Measurements from ENCODE around the gene VAV1. TPM values are rescaled to one million over a fixed set of nuclear protein-coding genes. Genes with fewer than 3 reads are reported as not detected.

Gene VAV1
- total and polyA plus RNA-seq, 2 of the 13 experiments (the other 11 are each of a cell fraction or from before 2014, with no cell fraction given): not detected

DNA sequence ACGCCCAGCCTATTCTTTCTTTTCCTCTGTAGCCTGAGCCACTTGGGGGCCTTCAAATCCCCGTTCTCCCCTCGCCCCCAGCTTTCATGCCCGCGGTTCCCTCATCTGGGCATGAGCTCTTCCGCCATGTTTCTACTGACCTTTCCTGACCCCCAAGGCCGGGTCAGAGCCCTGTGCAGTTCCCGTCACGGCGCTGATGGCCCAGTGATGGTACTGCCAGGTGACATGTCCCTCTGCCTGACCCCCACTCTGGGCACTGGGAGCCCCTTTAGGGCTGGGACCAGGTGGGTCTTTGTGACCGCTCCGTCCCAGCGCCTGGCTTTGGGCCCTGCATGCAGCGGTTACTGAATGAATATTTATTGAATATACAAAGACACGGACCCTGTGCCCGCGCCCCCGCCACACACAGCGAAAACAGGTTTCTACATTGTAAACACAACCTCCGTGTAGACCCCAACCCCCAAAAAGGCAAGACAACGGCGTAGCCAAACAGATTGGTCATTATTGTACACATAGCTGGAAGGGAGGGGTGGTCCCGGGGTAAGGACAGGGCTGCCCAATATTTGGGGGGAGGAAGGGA lies 42.8 kb upstream of the VAV1 start (continued):
- TF ChIP-seq, protein P1, sequence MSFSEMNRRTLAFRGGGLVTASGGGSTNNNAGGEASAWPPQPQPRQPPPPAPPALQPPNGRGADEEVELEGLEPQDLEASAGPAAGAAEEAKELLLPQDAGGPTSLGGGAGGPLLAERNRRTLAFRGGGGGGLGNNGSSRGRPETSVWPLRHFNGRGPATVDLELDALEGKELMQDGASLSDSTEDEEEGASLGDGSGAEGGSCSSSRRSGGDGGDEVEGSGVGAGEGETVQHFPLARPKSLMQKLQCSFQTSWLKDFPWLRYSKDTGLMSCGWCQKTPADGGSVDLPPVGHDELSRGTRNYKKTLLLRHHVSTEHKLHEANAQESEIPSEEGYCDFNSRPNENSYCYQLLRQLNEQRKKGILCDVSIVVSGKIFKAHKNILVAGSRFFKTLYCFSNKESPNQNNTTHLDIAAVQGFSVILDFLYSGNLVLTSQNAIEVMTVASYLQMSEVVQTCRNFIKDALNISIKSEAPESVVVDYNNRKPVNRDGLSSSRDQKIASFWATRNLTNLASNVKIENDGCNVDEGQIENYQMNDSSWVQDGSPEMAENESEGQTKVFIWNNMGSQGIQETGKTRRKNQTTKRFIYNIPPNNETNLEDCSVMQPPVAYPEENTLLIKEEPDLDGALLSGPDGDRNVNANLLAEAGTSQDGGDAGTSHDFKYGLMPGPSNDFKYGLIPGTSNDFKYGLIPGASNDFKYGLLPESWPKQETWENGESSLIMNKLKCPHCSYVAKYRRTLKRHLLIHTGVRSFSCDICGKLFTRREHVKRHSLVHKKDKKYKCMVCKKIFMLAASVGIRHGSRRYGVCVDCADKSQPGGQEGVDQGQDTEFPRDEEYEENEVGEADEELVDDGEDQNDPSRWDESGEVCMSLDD (CRISPR knock-in tag; IDR thresholded peaks at IDR 0.05; ENCODE audit: borderline replicate concordance): no peak
- TF ChIP-seq KLF12 (CRISPR knock-in tag; IDR thresholded peaks at IDR 0.05; ENCODE audit: borderline replicate concordance) (no peak), ZBTB38 (CRISPR knock-in tag; IDR thresholded peaks at IDR 0.05) (peak; percentile 97), RBM22 (optimal IDR thresholded peaks at IDR 0.05; ENCODE audit: low read length) (peak; percentile 83), RAD21 (CRISPR knock-in tag; IDR thresholded peaks at IDR 0.05) (no peak), PHF20 (CRISPR knock-in tag; IDR thresholded peaks at IDR 0.05) (0 out of 2 replicates have a peak, but pooled peaks have one; percentile 1), ZNF619 (CRISPR knock-in tag; IDR thresholded peaks at IDR 0.05) (peak; percentile 33; the same call in 1 of the 2 replicates), CHD4 (IDR thresholded peaks at IDR 0.05; ENCODE audit: borderline replicate concordance, low read length) (peak; percentile 87), KDM5A (IDR thresholded peaks at IDR 0.05; ENCODE audit: borderline replicate concordance, low read length) (0 out of 2 replicates have a peak, but pooled peaks have one; percentile 22), ZNF558 (CRISPR knock-in tag; IDR thresholded peaks at IDR 0.05; ENCODE audit: borderline replicate concordance) (0 out of 2 replicates have a peak, but pooled peaks have one; percentile 66), SIN3B (IDR thresholded peaks at IDR 0.05; ENCODE audit: low read length) (no peak), ZNF607 (CRISPR knock-in tag; IDR thresholded peaks at IDR 0.05; ENCODE audit: borderline replicate concordance) (0 out of 2 replicates have a peak, but pooled peaks have one; percentile 51), LCORL (IDR thresholded peaks at IDR 0.05) (no peak), LCORL (CRISPR knock-in tag; IDR thresholded peaks at IDR 0.05) (peak; percentile 84; the same call in 1 of the 2 replicates), PHF21A (CRISPR knock-in tag; IDR thresholded peaks at IDR 0.05) (peak; percentile 25; the same call in 1 of the 2 replicates), HOXA5 (CRISPR knock-in tag; IDR thresholded peaks at IDR 0.05) (0 out of 2 replicates have a peak, but pooled peaks have one; percentile 8)
- TF ChIP-seq, protein P2, sequence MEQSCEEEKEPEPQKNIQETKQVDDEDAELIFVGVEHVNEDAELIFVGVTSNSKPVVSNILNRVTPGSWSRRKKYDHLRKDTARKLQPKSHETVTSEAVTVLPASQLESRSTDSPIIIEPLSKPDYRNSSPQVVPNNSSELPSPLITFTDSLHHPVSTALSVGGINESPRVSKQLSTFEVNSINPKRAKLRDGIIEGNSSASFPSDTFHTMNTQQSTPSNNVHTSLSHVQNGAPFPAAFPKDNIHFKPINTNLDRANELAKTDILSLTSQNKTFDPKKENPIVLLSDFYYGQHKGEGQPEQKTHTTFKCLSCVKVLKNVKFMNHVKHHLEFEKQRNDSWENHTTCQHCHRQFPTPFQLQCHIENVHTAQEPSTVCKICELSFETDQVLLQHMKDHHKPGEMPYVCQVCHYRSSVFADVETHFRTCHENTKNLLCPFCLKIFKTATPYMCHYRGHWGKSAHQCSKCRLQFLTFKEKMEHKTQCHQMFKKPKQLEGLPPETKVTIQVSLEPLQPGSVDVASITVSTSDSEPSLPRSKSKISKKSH (CRISPR knock-in tag; IDR thresholded peaks at IDR 0.05; ENCODE audit: borderline replicate concordance): peak; percentile 80; the same call in 1 of the 2 replicates
- TF ChIP-seq, protein P3, sequence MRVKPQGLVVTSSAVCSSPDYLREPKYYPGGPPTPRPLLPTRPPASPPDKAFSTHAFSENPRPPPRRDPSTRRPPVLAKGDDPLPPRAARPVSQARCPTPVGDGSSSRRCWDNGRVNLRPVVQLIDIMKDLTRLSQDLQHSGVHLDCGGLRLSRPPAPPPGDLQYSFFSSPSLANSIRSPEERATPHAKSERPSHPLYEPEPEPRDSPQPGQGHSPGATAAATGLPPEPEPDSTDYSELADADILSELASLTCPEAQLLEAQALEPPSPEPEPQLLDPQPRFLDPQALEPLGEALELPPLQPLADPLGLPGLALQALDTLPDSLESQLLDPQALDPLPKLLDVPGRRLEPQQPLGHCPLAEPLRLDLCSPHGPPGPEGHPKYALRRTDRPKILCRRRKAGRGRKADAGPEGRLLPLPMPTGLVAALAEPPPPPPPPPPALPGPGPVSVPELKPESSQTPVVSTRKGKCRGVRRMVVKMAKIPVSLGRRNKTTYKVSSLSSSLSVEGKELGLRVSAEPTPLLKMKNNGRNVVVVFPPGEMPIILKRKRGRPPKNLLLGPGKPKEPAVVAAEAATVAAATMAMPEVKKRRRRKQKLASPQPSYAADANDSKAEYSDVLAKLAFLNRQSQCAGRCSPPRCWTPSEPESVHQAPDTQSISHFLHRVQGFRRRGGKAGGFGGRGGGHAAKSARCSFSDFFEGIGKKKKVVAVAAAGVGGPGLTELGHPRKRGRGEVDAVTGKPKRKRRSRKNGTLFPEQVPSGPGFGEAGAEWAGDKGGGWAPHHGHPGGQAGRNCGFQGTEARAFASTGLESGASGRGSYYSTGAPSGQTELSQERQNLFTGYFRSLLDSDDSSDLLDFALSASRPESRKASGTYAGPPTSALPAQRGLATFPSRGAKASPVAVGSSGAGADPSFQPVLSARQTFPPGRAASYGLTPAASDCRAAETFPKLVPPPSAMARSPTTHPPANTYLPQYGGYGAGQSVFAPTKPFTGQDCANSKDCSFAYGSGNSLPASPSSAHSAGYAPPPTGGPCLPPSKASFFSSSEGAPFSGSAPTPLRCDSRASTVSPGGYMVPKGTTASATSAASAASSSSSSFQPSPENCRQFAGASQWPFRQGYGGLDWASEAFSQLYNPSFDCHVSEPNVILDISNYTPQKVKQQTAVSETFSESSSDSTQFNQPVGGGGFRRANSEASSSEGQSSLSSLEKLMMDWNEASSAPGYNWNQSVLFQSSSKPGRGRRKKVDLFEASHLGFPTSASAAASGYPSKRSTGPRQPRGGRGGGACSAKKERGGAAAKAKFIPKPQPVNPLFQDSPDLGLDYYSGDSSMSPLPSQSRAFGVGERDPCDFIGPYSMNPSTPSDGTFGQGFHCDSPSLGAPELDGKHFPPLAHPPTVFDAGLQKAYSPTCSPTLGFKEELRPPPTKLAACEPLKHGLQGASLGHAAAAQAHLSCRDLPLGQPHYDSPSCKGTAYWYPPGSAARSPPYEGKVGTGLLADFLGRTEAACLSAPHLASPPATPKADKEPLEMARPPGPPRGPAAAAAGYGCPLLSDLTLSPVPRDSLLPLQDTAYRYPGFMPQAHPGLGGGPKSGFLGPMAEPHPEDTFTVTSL (CRISPR knock-in tag; IDR thresholded peaks at IDR 0.05; ENCODE audit: borderline replicate concordance): peak; percentile 72; the same call in 1 of the 2 replicates
- TF ChIP-seq, protein P4, sequence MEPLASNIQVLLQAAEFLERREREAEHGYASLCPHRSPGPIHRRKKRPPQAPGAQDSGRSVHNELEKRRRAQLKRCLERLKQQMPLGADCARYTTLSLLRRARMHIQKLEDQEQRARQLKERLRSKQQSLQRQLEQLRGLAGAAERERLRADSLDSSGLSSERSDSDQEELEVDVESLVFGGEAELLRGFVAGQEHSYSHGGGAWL (CRISPR knock-in tag; IDR thresholded peaks at IDR 0.05): no peak
